Mesenchymal stem cell (in vitro differentiated cells and primary cell): Measurements from ENCODE around the gene SLC24A4.

Experiments
- DNase-seq: peaks from one replicate; pipeline ENCODE4 v3.0.0-alpha.2; 2013
- H2AFZ ChIP-seq: one replicate; pipeline ENCODE4 v1.6.1; 2013; ENCODE audit warnings: low read depth, mild to moderate bottlenecking, control low read depth, inconsistent platforms, low read length, moderate library complexity
- H2AK5ac ChIP-seq: 2 replicates; pipeline ENCODE4 v1.6.1; 2013; ENCODE audit warnings: low read length, moderate library complexity, mild to moderate bottlenecking, inconsistent platforms; ENCODE audit not compliant: severe bottlenecking
- H2BK120ac ChIP-seq: one replicate; pipeline ENCODE4 v1.6.1; 2013; ENCODE audit warnings: low read depth, mild to moderate bottlenecking, inconsistent platforms, low read length, moderate library complexity
- H2BK12ac ChIP-seq, 2 experiments: one replicate each; pipeline ENCODE4 v1.6.1; 2013; ENCODE audit warnings: inconsistent platforms in 2 of 2, low read length in 2 of 2, mild to moderate bottlenecking in 2 of 2, moderate library complexity in 2 of 2, control low read depth in 1 of 2
- H2BK15ac ChIP-seq: one replicate; pipeline ENCODE4 v1.6.1; 2013; ENCODE audit warnings: mild to moderate bottlenecking, low read depth, inconsistent platforms; ENCODE audit not compliant: poor library complexity, severe bottlenecking
- H2BK5ac ChIP-seq: 2 replicates; pipeline ENCODE4 v1.6.1; 2013; ENCODE audit warnings: low read depth, mild to moderate bottlenecking, low read length, control low read depth, inconsistent platforms; ENCODE audit not compliant: poor library complexity, severe bottlenecking
- H3K14ac ChIP-seq, 2 experiments: one replicate each; pipeline ENCODE4 v1.6.1; 2013; ENCODE audit warnings: inconsistent platforms in 2 of 2, low read length in 2 of 2, control low read depth in 1 of 2, mild to moderate bottlenecking in 1 of 2, moderate library complexity in 1 of 2
- H3K18ac ChIP-seq, 2 experiments: one replicate each; pipeline ENCODE4 v1.6.1; 2013; ENCODE audit warnings: inconsistent platforms in 2 of 2, low read length in 2 of 2, control low read depth in 1 of 2, low read depth in 1 of 2, mild to moderate bottlenecking in 1 of 2
- H3K23ac ChIP-seq, 2 experiments: one replicate each; pipeline ENCODE4 v1.6.1; 2013; ENCODE audit warnings: inconsistent platforms in 2 of 2, low read length in 2 of 2, mild to moderate bottlenecking in 2 of 2, moderate library complexity in 2 of 2, control low read depth in 1 of 2
- H3K27ac ChIP-seq: 2 replicates; pipeline ENCODE4 v1.5.1; 2013; ENCODE audit warnings: mild to moderate bottlenecking, moderate library complexity, low read length, control low read depth, inconsistent platforms; ENCODE audit not compliant: poor library complexity, severe bottlenecking
- H3K27me3 ChIP-seq, 2 experiments: 2 replicates each; pipeline versions ENCODE4 v1.6.1 to v1.7.0; 2013; ENCODE audit warnings: low read length in 2 of 2, mild to moderate bottlenecking in 2 of 2, moderate library complexity in 2 of 2, control low read depth in 1 of 2, inconsistent platforms in 1 of 2; ENCODE audit not compliant: control insufficient read depth in 1 of 2, insufficient read depth in 1 of 2
- H3K36me3 ChIP-seq, 2 experiments: 2 replicates each; pipeline versions ENCODE4 v1.6.1 to v1.7.0; 2013; ENCODE audit warnings: low read length in 2 of 2, control low read depth in 1 of 2, inconsistent platforms in 1 of 2, low read depth in 1 of 2, mild to moderate bottlenecking in 1 of 2; ENCODE audit not compliant: insufficient read depth in 2 of 2, control insufficient read depth in 1 of 2
- H3K4ac ChIP-seq, 2 experiments: one replicate each; pipeline ENCODE4 v1.6.1; 2013; ENCODE audit warnings: inconsistent platforms in 2 of 2, low read length in 2 of 2, mild to moderate bottlenecking in 2 of 2, moderate library complexity in 2 of 2, control low read depth in 1 of 2, low read depth in 1 of 2
- H3K4me1 ChIP-seq: 2 replicates; pipeline ENCODE4 v1.6.1; 2013; ENCODE audit warnings: low read depth, low read length, control low read depth; ENCODE audit not compliant: control insufficient read depth, insufficient read depth
- H3K4me2 ChIP-seq: 2 replicates; pipeline ENCODE4 v1.6.1; 2013; ENCODE audit warnings: low read length, mild to moderate bottlenecking, inconsistent platforms; ENCODE audit not compliant: poor library complexity, severe bottlenecking
- H3K4me3 ChIP-seq, 2 experiments: 2 replicates each; pipeline versions ENCODE4 v1.5.1 to v1.7.0; 2013; ENCODE audit warnings: low read length in 2 of 2, mild to moderate bottlenecking in 2 of 2, control low read depth in 1 of 2, low read depth in 1 of 2; ENCODE audit not compliant: insufficient read depth in 1 of 2
- H3K79me1 ChIP-seq: replicated peaks from 2 replicates; pipeline ENCODE4 v1.6.1; 2013; ENCODE audit warnings: mild to moderate bottlenecking, control low read depth, low read length, inconsistent platforms; ENCODE audit not compliant: poor library complexity, severe bottlenecking
- H3K9ac ChIP-seq: 2 replicates; pipeline ENCODE4 v1.7.0; 2013; ENCODE audit warnings: mild to moderate bottlenecking, low read length, moderate library complexity
- H3K9me3 ChIP-seq: 2 replicates; pipeline ENCODE4 v1.7.0; 2013; ENCODE audit warnings: mild to moderate bottlenecking, low read length; ENCODE audit not compliant: control insufficient read depth
- H4K8ac ChIP-seq: one replicate; pipeline ENCODE4 v1.6.1; 2013; ENCODE audit warnings: inconsistent platforms, mild to moderate bottlenecking, low read length, moderate library complexity
- H4K91ac ChIP-seq: one replicate; pipeline ENCODE4 v1.6.1; 2013; ENCODE audit warnings: mild to moderate bottlenecking, low read length, inconsistent platforms
- WGBS: methylation state at CpG from one replicate; pipeline ENCODE4 v1.1.7; 2013; ENCODE audit warnings: mixed read lengths; 5-methylcytosine and 5-hydroxymethylcytosine counted together

The SLC24A4 gene

GRCh38 chr14:92386165-92386564 is 63.2 kb downstream of the SLC24A4 start:
- no peak overlapping the region for H3K4ac ChIP-seq
- H3K14ac ChIP-seq, result no peak overlapping the region
- peaks cover 3 to 10% of the 10 kb centered on the region in 2 experiments for H3K27me3 ChIP-seq
- no peak overlapping the region for H3K4me2 ChIP-seq
- H3K18ac ChIP-seq, result no peak overlapping the region
- no peak overlapping the region for H2AFZ ChIP-seq
- no peak overlapping the region for H3K4me3 ChIP-seq
- WGBS, result 100% methylated on average over 3 of the region's 5 CpGs
- no peak overlapping the region for H4K91ac ChIP-seq
- H3K23ac ChIP-seq, result no peak overlapping the region
- H4K8ac ChIP-seq, result no peak overlapping the region
- no peaks in the 10 kb centered on the region for H3K36me3 ChIP-seq
- H3K4me1 ChIP-seq, result peaks cover 2% of the 10 kb centered on the region
- H3K27ac ChIP-seq, result no peak overlapping the region
- no peak overlapping the region for H2BK15ac ChIP-seq
- H2BK120ac ChIP-seq, result no peak overlapping the region
- H3K9ac ChIP-seq, result no peak overlapping the region
- no peak overlapping the region for H2BK5ac ChIP-seq
- H3K9me3 ChIP-seq, result peaks cover 3% of the 10 kb centered on the region
- no peak for DNase-seq
- no peak overlapping the region for H2BK12ac ChIP-seq
- no peaks in the 10 kb centered on the region for H3K79me1 ChIP-seq
- no peak overlapping the region for H2AK5ac ChIP-seq

DNA sequence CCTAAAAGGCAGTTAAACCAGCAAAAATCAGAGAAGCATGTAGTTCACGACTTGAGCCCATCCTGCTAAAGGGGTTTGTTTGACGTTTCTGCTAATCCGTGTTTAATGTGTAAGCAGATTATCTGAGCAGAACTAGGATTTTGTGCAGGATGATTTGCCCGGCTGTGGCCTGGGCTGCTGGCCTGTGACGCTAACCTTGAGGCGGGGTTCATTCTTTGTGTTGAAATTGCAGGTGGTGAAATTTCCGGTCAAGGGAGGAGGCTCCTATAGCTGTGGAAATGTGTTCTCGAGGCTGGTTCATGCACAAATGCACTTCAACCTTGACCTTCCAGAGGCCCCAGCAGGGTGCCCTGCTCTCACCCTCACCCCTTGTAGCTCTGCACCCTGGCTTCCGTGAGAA is 63.7 kb downstream of the SLC24A4 start:
- Histone ChIP-seq H4K8ac (no peak overlapping the region), H2BK120ac (no peak overlapping the region)

DNA sequence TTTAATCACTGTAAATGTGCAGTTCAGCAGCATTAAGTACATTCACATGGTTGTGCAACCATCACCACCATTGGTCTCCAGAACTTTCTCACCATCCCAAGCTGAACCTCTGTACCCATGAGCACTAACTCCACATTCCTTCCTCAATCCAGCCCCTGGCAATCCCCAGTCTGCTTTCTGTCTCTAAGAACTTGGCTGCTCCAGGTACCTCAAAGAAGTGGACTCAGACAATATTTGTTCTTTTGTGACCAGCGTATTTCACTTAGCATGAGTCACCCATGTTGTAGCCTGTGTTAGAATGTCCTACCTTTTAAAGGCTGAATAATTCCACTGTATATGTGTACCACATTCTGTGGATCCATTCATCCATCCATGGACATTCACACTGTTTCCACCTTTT is 64.6 kb downstream of the SLC24A4 start:
- Histone ChIP-seq H2AK5ac (no peak overlapping the region), H3K4ac (no peak overlapping the region), H3K36me3 (no peaks in the 10 kb centered on the region), H3K9ac (no peak overlapping the region), H3K27me3 (peaks cover 3 to 10% of the 10 kb centered on the region in 2 experiments), H3K9me3 (peaks cover 3% of the 10 kb centered on the region), H3K4me2 (no peak overlapping the region), H3K27ac (no peak overlapping the region), H3K23ac (no peak overlapping the region), H2BK15ac (no peak overlapping the region), H2AFZ (no peak overlapping the region), H3K18ac (no peak overlapping the region), H4K91ac (no peak overlapping the region), H3K4me3 (no peak overlapping the region), H3K4me1 (peaks cover 2% of the 10 kb centered on the region), H4K8ac (no peak overlapping the region), H3K14ac (no peak overlapping the region), H2BK120ac (no peak overlapping the region), H2BK5ac (no peak overlapping the region), H3K79me1 (no peaks in the 10 kb centered on the region), H2BK12ac (no peak overlapping the region)
- WGBS, result 100% methylated on average over 1 of the region's 1 CpG
- DNase-seq, result no peak

More for the DNA sequence above, 63.7 kb downstream of the SLC24A4 start:
- no peaks in the 10 kb centered on the region for H3K36me3 ChIP-seq
- no peaks in the 10 kb centered on the region for H3K79me1 ChIP-seq
- H2BK15ac ChIP-seq, result no peak overlapping the region
- H3K9me3 ChIP-seq, result peaks cover 3% of the 10 kb centered on the region
- no peak overlapping the region for H3K9ac ChIP-seq
- H4K91ac ChIP-seq, result no peak overlapping the region
- peaks cover 3 to 10% of the 10 kb centered on the region in 2 experiments for H3K27me3 ChIP-seq
- H3K14ac ChIP-seq, result no peak overlapping the region
- no peak overlapping the region for H2BK5ac ChIP-seq
- no peak overlapping the region for H3K4ac ChIP-seq
- H3K23ac ChIP-seq, result no peak overlapping the region
- no peak overlapping the region for H2AK5ac ChIP-seq
- H3K4me1 ChIP-seq, result peaks cover 2% of the 10 kb centered on the region
- no peak overlapping the region for H3K4me2 ChIP-seq
- H3K4me3 ChIP-seq, result no peak overlapping the region
- H3K27ac ChIP-seq, result no peak overlapping the region
- H3K18ac ChIP-seq, result no peak overlapping the region
- H2AFZ ChIP-seq, result no peak overlapping the region
- no peak overlapping the region for H2BK12ac ChIP-seq
- DNase-seq, result no peak
- 83% methylated on average over 6 of the region's 9 CpGs for WGBS

DNA sequence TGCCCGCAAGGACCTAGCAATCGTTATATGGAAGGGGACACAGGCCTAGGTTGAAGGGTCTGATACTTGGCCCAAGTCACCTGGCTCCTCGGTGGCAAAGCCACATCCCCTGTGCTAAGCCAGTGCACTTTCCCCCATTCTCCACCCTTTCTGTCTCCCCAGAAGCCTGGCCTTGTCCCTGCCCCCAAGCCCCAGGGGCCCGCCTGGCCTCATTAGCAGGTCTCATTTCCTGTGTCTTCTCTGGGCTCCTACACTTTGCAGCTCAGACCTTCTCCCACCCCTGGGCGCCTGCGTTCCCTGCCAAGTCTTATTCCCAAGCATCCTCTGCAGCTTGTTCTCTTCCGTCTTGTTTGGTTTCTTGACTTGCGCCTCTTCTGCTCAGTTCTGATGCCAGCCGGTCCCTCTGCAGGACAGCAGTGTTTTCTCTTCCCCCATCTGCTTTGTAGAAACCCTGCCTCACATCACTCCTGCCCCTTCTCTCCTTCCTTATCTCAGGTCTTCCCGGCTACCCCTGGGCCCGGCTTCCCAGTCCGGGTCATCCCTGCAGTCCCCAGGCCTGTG is 66.7 kb downstream of the SLC24A4 start:
- Histone ChIP-seq H3K14ac (no peak overlapping the region), H3K9ac (no peak overlapping the region), H3K18ac (no peak overlapping the region), H3K23ac (no peak overlapping the region), H3K36me3 (no peaks in the 10 kb centered on the region), H2BK15ac (no peak overlapping the region), H3K27ac (no peak overlapping the region), H4K91ac (no peak overlapping the region), H3K27me3 (peaks cover 3 to 10% of the 10 kb centered on the region in 2 experiments), H2BK5ac (no peak overlapping the region), H2AFZ (no peak overlapping the region), H3K9me3 (peaks cover 3% of the 10 kb centered on the region), H2BK120ac (no peak overlapping the region), H3K4me3 (no peak overlapping the region), H2BK12ac (no peak overlapping the region), H3K4ac (no peak overlapping the region), H2AK5ac (no peak overlapping the region), H4K8ac (no peak overlapping the region), H3K4me2 (no peak overlapping the region), H3K4me1 (no peaks in the 10 kb centered on the region), H3K79me1 (no peaks in the 10 kb centered on the region)
- DNase-seq, result no peak
- 78% methylated on average over 12 of the region's 12 CpGs for WGBS
